HepG2 (cell line): ENCODE measurements around the gene ZNF821. TPM values are rescaled to one million over a fixed set of nuclear protein-coding genes. Genes with fewer than 3 reads are reported as not detected.

Source experiments
- HNRNPK ChIP-seq: fragments of 200-400 bp; formaldehyde crosslinking; IDR thresholded peaks from 2 replicates; pipeline ENCODE4 v1.6.1; 2018; ENCODE audit warnings: low read length, low read depth, moderate library complexity, mild to moderate bottlenecking; ENCODE audit not compliant: poor library complexity, severe bottlenecking
- JUNB ChIP-seq: sonication (generic); formaldehyde crosslinking; IDR thresholded peaks from 2 replicates; pipeline ENCODE4 v1.8.0; 2022; ENCODE audit warnings: missing genetic modification reagents, mild to moderate bottlenecking, borderline replicate concordance
- KAT7 ChIP-seq: IDR thresholded peaks from 2 replicates; pipeline ENCODE4 v1.6.1; 2018; ENCODE audit warnings: borderline replicate concordance, missing compliant biosample characterization
- MEIS1 ChIP-seq: sonication (generic); formaldehyde crosslinking; IDR thresholded peaks from 2 replicates; pipeline ENCODE4 v1.9.0; 2021; ENCODE audit warnings: mild to moderate bottlenecking, missing genetic modification reagents, moderate library complexity, borderline replicate concordance
- TMF1 ChIP-seq: sonication (generic); formaldehyde crosslinking; IDR thresholded peaks from 2 replicates; pipeline ENCODE4 v1.8.1; 2022; ENCODE audit warnings: low read depth, missing genetic modification reagents
- ZNF382 ChIP-seq: sonication (generic); formaldehyde crosslinking; IDR thresholded peaks from 2 replicates; pipeline ENCODE4 v1.5.0; 2020; ENCODE audit warnings: missing genetic modification reagents, mild to moderate bottlenecking, borderline replicate concordance
- ZSCAN30 ChIP-seq: sonication (generic); formaldehyde crosslinking; IDR thresholded peaks from 2 replicates; pipeline ENCODE4 v1.5.0; 2020; ENCODE audit warnings: mild to moderate bottlenecking, missing genetic modification reagents
- polyA plus RNA-seq, 8 experiments: library from polyadenylated mRNA; depleted of rRNA in 3 of 8; stranded (reverse) in 7 of 8; unstranded in 1 of 8; fragments of >200 nt; fragmentation: Illumina TruSeq in 4 of 8; extraction: Trizol in 4 of 8; gene quantifications; 2 replicates each; pipeline versions ENCODE4 v1.2.1 to v1.2.3, GENCODE V29; 2011 to 2016; ENCODE audit warnings: low read depth in 4 of 8, missing spikeins in 1 of 8, mixed read lengths in 1 of 8; ENCODE audit not compliant: insufficient read depth in 1 of 8
- total RNA-seq, 5 experiments: library from RNA; depleted of rRNA; stranded (reverse); fragments of >200 nt; fragmentation: Illumina TruSeq; extraction: Trizol; gene quantifications; 2 replicates each; pipeline ENCODE4 v1.2.3, GENCODE V29; 2016; ENCODE audit warnings: low read depth in 1 of 5
- TF ChIP-seq, protein P1 (sequence below): sonication (generic); formaldehyde crosslinking; IDR thresholded peaks from 2 replicates; pipeline ENCODE4 v1.8.0; 2022; ENCODE audit warnings: missing genetic modification reagents, low read depth, mild to moderate bottlenecking, borderline replicate concordance
- TF ChIP-seq, protein P2 (sequence below): sonication (generic); formaldehyde crosslinking; IDR thresholded peaks from 2 replicates; pipeline ENCODE4 v1.4.0; 2020; ENCODE audit warnings: mild to moderate bottlenecking, missing genetic modification reagents
- TF ChIP-seq, protein P3 (sequence below): sonication (generic); formaldehyde crosslinking; IDR thresholded peaks from 2 replicates; pipeline ENCODE4 v1.5.1; 2020; ENCODE audit warnings: missing genetic modification reagents, mild to moderate bottlenecking, borderline replicate concordance
- TF ChIP-seq, protein P4 (sequence below): sonication (generic); formaldehyde crosslinking; IDR thresholded peaks from 2 replicates; pipeline ENCODE4 v1.8.0; 2022; ENCODE audit warnings: low read depth, missing genetic modification reagents
- TF ChIP-seq, protein P5 (sequence below): sonication (generic); formaldehyde crosslinking; IDR thresholded peaks from 2 replicates; pipeline ENCODE4 v1.4.0; 2020; ENCODE audit warnings: mild to moderate bottlenecking, missing genetic modification reagents
- TF ChIP-seq, protein P6 (sequence below): sonication (generic); formaldehyde crosslinking; IDR thresholded peaks from 2 replicates; pipeline ENCODE4 v1.5.1; 2020; ENCODE audit warnings: mild to moderate bottlenecking, missing genetic modification reagents, borderline replicate concordance
- TF ChIP-seq, protein P7 (sequence below): sonication (generic); formaldehyde crosslinking; IDR thresholded peaks from 2 replicates; pipeline ENCODE4 v1.4.0; 2020; ENCODE audit warnings: mild to moderate bottlenecking, missing genetic modification reagents

ZNF821 gene
- total and polyA plus RNA-seq, 2 of the 13 experiments (the other 11 are each of a cell fraction or from before 2014, with no cell fraction given): 7.0 to 9.1 TPM

DNA sequence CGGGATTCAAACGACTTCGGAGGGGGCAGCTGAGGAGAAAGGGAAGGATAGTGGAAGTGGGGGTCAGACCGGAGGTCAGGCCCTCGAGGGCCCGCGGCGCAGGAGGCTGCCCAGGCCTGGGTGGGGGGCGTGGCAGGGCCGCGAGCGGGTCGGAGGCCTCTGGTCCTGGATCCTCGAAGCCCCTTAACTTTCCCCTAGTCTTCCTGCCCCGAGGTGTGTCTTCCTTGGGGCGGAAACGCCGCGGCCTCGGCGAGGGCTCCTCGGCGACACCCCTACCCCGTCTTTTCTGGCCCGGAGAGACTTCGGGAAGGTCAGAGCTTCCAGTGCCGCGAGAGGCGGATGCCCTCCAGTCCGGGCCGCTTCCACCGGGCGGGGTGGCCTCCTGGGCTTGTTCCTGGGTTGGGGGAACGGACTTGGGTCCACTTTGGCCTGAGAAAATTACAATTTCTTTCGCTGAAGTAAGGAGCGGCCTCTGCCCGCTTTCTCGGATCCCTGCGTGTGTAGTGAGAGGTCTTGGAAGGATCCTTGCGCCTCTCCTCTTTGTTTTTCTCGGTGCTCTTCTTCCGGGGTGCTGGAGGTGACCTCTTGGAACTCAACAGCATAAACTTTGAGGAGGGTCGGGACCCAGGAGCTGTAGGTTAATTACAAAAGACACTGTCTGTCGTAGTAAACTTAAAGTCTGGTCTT is 11.8 kb upstream of the ZNF821 start (continued):
- TF ChIP-seq TMF1: no peak
- TF ChIP-seq, protein P1, sequence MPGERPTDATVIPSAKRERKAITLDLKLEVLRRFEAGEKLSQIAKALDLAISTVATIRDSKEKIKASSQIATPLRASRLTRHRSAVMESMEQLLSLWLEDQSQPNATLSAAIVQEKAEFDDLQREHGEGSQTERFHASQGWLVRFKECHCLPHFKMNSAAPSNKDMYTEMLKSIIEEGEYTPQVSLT (CRISPR knock-in tag): no peak
- no peak for TF ChIP-seq JUNB
- TF ChIP-seq, protein P2, sequence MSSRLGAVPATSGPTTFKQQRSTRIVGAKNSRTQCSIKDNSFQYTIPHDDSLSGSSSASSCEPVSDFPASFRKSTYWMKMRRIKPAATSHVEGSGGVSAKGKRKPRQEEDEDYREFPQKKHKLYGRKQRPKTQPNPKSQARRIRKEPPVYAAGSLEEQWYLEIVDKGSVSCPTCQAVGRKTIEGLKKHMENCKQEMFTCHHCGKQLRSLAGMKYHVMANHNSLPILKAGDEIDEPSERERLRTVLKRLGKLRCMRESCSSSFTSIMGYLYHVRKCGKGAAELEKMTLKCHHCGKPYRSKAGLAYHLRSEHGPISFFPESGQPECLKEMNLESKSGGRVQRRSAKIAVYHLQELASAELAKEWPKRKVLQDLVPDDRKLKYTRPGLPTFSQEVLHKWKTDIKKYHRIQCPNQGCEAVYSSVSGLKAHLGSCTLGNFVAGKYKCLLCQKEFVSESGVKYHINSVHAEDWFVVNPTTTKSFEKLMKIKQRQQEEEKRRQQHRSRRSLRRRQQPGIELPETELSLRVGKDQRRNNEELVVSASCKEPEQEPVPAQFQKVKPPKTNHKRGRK (CRISPR knock-in tag): 0 out of 2 replicates have a peak, but pooled peaks have one; percentile 58
- TF ChIP-seq ZSCAN30 (CRISPR knock-in tag): peak; percentile 11; the same call in 1 of the 2 replicates
- TF ChIP-seq, protein P3, sequence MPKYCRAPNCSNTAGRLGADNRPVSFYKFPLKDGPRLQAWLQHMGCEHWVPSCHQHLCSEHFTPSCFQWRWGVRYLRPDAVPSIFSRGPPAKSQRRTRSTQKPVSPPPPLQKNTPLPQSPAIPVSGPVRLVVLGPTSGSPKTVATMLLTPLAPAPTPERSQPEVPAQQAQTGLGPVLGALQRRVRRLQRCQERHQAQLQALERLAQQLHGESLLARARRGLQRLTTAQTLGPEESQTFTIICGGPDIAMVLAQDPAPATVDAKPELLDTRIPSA (CRISPR knock-in tag): no peak
- TF ChIP-seq, protein P4, sequence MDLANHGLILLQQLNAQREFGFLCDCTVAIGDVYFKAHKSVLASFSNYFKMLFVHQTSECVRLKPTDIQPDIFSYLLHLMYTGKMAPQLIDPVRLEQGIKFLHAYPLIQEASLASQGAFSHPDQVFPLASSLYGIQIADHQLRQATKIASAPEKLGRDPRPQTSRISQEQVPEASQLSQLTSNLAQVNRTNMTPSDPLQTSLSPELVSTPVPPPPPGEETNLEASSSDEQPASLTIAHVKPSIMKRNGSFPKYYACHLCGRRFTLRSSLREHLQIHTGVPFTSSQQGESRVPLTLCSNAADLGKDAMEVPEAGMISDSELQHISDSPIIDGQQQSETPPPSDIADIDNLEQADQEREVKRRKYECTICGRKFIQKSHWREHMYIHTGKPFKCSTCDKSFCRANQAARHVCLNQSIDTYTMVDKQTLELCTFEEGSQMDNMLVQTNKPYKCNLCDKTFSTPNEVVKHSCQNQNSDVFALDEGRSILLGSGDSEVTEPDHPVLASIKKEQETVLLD (CRISPR knock-in tag): no peak
- TF ChIP-seq, protein P5, sequence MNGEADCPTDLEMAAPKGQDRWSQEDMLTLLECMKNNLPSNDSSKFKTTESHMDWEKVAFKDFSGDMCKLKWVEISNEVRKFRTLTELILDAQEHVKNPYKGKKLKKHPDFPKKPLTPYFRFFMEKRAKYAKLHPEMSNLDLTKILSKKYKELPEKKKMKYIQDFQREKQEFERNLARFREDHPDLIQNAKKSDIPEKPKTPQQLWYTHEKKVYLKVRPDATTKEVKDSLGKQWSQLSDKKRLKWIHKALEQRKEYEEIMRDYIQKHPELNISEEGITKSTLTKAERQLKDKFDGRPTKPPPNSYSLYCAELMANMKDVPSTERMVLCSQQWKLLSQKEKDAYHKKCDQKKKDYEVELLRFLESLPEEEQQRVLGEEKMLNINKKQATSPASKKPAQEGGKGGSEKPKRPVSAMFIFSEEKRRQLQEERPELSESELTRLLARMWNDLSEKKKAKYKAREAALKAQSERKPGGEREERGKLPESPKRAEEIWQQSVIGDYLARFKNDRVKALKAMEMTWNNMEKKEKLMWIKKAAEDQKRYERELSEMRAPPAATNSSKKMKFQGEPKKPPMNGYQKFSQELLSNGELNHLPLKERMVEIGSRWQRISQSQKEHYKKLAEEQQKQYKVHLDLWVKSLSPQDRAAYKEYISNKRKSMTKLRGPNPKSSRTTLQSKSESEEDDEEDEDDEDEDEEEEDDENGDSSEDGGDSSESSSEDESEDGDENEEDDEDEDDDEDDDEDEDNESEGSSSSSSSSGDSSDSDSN (CRISPR knock-in tag): no peak; the same call in 1 of the 2 replicates
- TF ChIP-seq ZNF382 (CRISPR knock-in tag): no peak
- TF ChIP-seq, protein P6, sequence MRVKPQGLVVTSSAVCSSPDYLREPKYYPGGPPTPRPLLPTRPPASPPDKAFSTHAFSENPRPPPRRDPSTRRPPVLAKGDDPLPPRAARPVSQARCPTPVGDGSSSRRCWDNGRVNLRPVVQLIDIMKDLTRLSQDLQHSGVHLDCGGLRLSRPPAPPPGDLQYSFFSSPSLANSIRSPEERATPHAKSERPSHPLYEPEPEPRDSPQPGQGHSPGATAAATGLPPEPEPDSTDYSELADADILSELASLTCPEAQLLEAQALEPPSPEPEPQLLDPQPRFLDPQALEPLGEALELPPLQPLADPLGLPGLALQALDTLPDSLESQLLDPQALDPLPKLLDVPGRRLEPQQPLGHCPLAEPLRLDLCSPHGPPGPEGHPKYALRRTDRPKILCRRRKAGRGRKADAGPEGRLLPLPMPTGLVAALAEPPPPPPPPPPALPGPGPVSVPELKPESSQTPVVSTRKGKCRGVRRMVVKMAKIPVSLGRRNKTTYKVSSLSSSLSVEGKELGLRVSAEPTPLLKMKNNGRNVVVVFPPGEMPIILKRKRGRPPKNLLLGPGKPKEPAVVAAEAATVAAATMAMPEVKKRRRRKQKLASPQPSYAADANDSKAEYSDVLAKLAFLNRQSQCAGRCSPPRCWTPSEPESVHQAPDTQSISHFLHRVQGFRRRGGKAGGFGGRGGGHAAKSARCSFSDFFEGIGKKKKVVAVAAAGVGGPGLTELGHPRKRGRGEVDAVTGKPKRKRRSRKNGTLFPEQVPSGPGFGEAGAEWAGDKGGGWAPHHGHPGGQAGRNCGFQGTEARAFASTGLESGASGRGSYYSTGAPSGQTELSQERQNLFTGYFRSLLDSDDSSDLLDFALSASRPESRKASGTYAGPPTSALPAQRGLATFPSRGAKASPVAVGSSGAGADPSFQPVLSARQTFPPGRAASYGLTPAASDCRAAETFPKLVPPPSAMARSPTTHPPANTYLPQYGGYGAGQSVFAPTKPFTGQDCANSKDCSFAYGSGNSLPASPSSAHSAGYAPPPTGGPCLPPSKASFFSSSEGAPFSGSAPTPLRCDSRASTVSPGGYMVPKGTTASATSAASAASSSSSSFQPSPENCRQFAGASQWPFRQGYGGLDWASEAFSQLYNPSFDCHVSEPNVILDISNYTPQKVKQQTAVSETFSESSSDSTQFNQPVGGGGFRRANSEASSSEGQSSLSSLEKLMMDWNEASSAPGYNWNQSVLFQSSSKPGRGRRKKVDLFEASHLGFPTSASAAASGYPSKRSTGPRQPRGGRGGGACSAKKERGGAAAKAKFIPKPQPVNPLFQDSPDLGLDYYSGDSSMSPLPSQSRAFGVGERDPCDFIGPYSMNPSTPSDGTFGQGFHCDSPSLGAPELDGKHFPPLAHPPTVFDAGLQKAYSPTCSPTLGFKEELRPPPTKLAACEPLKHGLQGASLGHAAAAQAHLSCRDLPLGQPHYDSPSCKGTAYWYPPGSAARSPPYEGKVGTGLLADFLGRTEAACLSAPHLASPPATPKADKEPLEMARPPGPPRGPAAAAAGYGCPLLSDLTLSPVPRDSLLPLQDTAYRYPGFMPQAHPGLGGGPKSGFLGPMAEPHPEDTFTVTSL (CRISPR knock-in tag): no peak
- TF ChIP-seq, protein P7, sequence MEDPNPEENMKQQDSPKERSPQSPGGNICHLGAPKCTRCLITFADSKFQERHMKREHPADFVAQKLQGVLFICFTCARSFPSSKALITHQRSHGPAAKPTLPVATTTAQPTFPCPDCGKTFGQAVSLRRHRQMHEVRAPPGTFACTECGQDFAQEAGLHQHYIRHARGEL (CRISPR knock-in tag): no peak
- TF ChIP-seq MEIS1 (CRISPR knock-in tag): 0 out of 2 replicates have a peak, but pooled peaks have one; percentile 13
- peak; percentile 17; the same call in 1 of the 2 replicates for TF ChIP-seq KAT7 (CRISPR knock-in tag)
- no peak for TF ChIP-seq HNRNPK
